ENCODE data around the gene MORF4L1. TPM values are rescaled to one million over a fixed set of nuclear protein-coding genes. Genes with fewer than 3 reads are reported as not detected.

The MORF4L1 gene
- total RNA-seq, 2 donors from 2014 or later, result 170 TPM

DNA sequence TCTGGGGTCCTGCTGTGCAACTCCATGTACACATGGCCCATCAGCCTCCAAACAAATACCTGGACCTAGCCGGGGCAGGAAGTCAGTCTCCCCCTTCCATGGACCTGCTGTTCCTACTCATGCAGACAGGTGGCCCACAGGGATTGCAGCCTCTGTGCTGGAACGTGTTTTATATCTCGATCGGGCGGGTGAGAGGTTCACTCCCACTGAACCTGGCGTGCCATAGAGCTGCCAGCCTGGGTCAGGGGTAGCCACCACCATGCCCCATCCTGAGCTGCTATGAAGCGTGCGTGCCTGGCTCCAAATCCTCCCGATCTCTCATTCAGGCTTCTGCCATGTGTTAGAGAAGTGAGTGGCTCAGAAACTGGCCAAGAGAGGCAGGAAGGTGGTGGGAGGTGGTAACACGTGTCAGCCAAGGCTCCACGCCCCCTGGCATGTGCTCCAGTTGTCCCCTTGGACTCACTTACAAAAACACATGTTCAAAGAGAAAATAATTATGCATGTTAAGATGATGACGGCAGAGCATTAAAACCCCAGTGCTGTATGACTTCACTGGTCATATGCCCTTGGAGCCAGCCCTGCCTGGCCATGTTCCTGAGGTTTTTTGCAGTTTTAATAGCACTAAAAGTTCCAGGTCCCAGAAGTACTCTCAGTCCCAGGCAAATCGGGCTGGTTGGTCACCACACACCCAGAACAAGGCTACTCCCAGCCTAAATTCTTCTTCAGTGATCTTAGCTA is 41.5 kb downstream of the MORF4L1 start:
- peaks cover 2 to 17% of the 10 kb centered on the region in 2 donors for H3K36me3 Mint-ChIP-seq (ENCODE audit: insufficient read depth in 2 of 2)
- H3K9me3 Mint-ChIP-seq, result no peaks in the 10 kb centered on the region
- no peak overlapping the region for H3K4me3 Mint-ChIP-seq
- DNase-seq (no peak), ATAC-seq (replicated peaks in 1 of 2) (no peak)
- no peak overlapping the region for H3K27ac Mint-ChIP-seq
- H3K27me3 Mint-ChIP-seq (ENCODE audit: low read depth), result no peaks in the 10 kb centered on the region
- H3K4me1 Mint-ChIP-seq (ENCODE audit: low read depth), result peaks cover 14% of the 10 kb centered on the region

DNA sequence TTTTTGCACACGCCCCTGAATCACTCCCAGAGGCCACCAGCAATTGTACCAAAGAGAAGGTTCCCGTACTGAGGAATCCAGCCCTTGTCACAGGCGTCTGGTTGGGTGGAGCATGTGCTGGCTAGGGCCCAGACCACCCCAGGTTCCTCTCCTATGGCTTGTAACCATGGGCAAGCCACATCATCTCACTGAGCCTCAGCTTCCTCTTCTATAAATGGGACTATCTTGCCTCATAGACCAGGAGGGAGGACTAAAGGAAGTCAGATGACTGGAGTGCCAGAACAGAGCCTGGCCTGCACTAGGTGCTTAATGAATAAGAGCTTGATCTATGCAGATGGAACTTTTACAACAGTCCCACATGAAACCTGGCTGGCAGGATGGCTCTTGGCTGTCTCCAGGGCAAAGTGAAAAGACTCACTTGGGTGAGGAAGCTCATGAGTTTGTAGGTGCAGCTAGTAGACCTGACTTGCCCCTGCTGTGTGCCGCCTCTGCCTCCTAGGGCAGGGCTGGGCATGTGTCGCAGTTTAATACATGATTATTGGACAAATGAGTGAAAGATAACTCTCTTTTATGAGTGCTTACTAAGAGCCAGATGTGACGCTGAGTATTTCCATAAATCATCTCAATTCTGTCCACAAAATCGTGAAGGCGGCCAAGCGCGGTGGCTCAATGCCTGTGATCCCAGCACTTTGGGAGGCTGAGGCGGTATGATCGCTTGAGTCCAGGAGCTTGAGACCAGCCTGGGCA is 42.8 kb downstream of the MORF4L1 start:
- Mint-ChIP-seq H3K4me3 (no peak overlapping the region), H3K27ac (no peak overlapping the region), H3K9me3 (no peaks in the 10 kb centered on the region), H3K27me3 (ENCODE audit: low read depth) (no peaks in the 10 kb centered on the region), H3K36me3 (ENCODE audit: insufficient read depth in 2 of 2) (peaks cover 0 to 10% of the 10 kb centered on the region in 2 donors), H3K4me1 (ENCODE audit: low read depth) (peaks cover 1% of the 10 kb centered on the region)
- ATAC-seq (replicated peaks in 1 of 2) (no peak), DNase-seq (no peak)

DNA sequence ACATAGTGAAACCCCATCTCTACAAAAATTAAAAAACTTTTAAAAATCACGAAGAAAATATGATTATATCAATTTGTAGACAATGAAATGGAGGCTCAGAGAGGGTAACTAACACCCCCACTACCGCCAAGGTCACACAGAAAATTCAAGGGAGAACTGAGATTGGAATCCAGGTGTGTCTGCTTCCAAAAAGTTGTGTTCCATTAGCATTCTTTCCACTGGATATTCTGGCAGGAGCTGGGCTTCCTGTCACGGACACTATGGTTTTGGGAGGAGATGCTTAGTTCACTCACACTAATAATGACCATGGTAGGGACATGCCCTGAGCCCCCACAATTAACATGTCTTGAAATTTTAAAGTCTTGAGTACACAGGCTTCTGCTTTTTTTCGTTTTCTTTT is 43.4 kb downstream of the MORF4L1 start:
- Mint-ChIP-seq H3K4me1 (ENCODE audit: low read depth) (no peaks in the 10 kb centered on the region), H3K27me3 (ENCODE audit: low read depth) (no peaks in the 10 kb centered on the region), H3K9me3 (no peaks in the 10 kb centered on the region), H3K36me3 (ENCODE audit: insufficient read depth in 2 of 2) (peaks cover 0 to 10% of the 10 kb centered on the region in 2 donors), H3K4me3 (no peak overlapping the region), H3K27ac (no peak overlapping the region)
- DNase-seq, result no peak
- no peak for ATAC-seq (replicated peaks in 1 of 2)

GRCh38 chr15:78917888-78918287 is 45.2 kb downstream of the MORF4L1 start:
- peaks cover 0 to 13% of the 10 kb centered on the region in 2 donors for H3K36me3 Mint-ChIP-seq (ENCODE audit: insufficient read depth in 2 of 2)
- H3K27ac Mint-ChIP-seq, result no peak overlapping the region
- H3K27me3 Mint-ChIP-seq (ENCODE audit: low read depth), result no peaks in the 10 kb centered on the region

GRCh38 chr15:78921517-78921916 is 48.8 kb downstream of the MORF4L1 start:
- Mint-ChIP-seq H3K27ac (no peak overlapping the region), H3K27me3 (ENCODE audit: low read depth) (no peaks in the 10 kb centered on the region), H3K4me3 (no peak overlapping the region), H3K4me1 (ENCODE audit: low read depth) (no peaks in the 10 kb centered on the region), H3K36me3 (ENCODE audit: insufficient read depth in 2 of 2) (peaks cover 0 to 13% of the 10 kb centered on the region in 2 donors), H3K9me3 (no peaks in the 10 kb centered on the region)
- no peak for DNase-seq
- no peak for ATAC-seq (replicated peaks in 1 of 2)

More at GRCh38 chr15:78917888-78918287, 45.2 kb downstream of the MORF4L1 start:
- DNase-seq, result no peak
- Mint-ChIP-seq H3K9me3 (no peaks in the 10 kb centered on the region), H3K4me1 (ENCODE audit: low read depth) (no peaks in the 10 kb centered on the region), H3K4me3 (no peak overlapping the region)
- no peak for ATAC-seq (replicated peaks in 1 of 2)

DNA sequence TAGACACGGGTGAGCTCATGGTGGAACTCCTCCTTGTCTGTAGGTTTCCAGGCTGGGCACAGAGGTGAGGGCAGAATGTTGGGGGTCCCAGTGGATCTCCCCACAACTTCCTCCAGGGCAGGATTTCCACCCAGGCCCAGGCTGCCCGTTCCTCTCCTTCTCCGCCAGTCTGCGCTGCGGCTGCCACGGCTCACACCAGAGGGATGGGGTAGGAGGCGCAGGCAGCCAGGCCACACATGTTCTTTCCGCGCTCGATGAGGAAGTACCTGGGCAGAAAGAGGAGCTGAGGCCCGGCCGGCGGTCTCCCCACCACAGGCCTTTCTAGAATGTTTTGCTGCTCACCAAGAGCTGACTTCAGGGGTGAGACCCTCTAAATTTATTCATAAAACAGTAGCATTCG is 49.2 kb downstream of the MORF4L1 start:
- Mint-ChIP-seq H3K4me3 (no peak overlapping the region), H3K27ac (no peak overlapping the region), H3K4me1 (ENCODE audit: low read depth) (no peaks in the 10 kb centered on the region), H3K27me3 (ENCODE audit: low read depth) (no peaks in the 10 kb centered on the region), H3K9me3 (no peaks in the 10 kb centered on the region), H3K36me3 (ENCODE audit: insufficient read depth in 2 of 2) (peaks cover 0 to 13% of the 10 kb centered on the region in 2 donors)
- ATAC-seq (replicated peaks in 1 of 2) (no peak), DNase-seq (no peak)

- no peaks in the 10 kb centered on the region for H3K4me1 Mint-ChIP-seq (ENCODE audit: low read depth)
Measured at GRCh38 chr15:78922527-78922926, 49.8 kb downstream of the MORF4L1 start.

GRCh38 chr15:78923015-78923414 is 50.3 kb downstream of the MORF4L1 start:
- H3K27ac Mint-ChIP-seq, result no peak overlapping the region
- DNase-seq (no peak), ATAC-seq (replicated peaks in 1 of 2) (no peak)
- no peaks in the 10 kb centered on the region for H3K4me1 Mint-ChIP-seq (ENCODE audit: low read depth)
- H3K4me3 Mint-ChIP-seq, result no peak overlapping the region
- peaks cover 0 to 10% of the 10 kb centered on the region in 2 donors for H3K36me3 Mint-ChIP-seq (ENCODE audit: insufficient read depth in 2 of 2)
- no peaks in the 10 kb centered on the region for H3K27me3 Mint-ChIP-seq (ENCODE audit: low read depth)
- H3K9me3 Mint-ChIP-seq, result no peaks in the 10 kb centered on the region

More at GRCh38 chr15:78922527-78922926, 49.8 kb downstream of the MORF4L1 start:
- Mint-ChIP-seq H3K9me3 (no peaks in the 10 kb centered on the region), H3K4me3 (no peak overlapping the region), H3K27me3 (ENCODE audit: low read depth) (no peaks in the 10 kb centered on the region), H3K27ac (no peak overlapping the region), H3K36me3 (ENCODE audit: insufficient read depth in 2 of 2) (peaks cover 0 to 12% of the 10 kb centered on the region in 2 donors)
- ATAC-seq (replicated peaks in 1 of 2), result no peak
- no peak for DNase-seq

- no peaks in the 10 kb centered on the region for H3K9me3 Mint-ChIP-seq
- H3K4me3 Mint-ChIP-seq, result no peak overlapping the region
- DNase-seq (no peak), ATAC-seq (replicated peaks in 1 of 2) (no peak)
- peaks cover 0 to 10% of the 10 kb centered on the region in 2 donors for H3K36me3 Mint-ChIP-seq (ENCODE audit: insufficient read depth in 2 of 2)
- H3K27me3 Mint-ChIP-seq (ENCODE audit: low read depth), result no peaks in the 10 kb centered on the region
- H3K27ac Mint-ChIP-seq, result no peak overlapping the region
- no peaks in the 10 kb centered on the region for H3K4me1 Mint-ChIP-seq (ENCODE audit: low read depth)
Measured at GRCh38 chr15:78923480-78924360, 51.0 kb downstream of the MORF4L1 start.

GRCh38 chr15:78925076-78925624 is 52.5 kb downstream of the MORF4L1 start:
- no peak overlapping the region for H3K27ac Mint-ChIP-seq
- no peaks in the 10 kb centered on the region for H3K4me1 Mint-ChIP-seq (ENCODE audit: low read depth)
- DNase-seq (no peak), ATAC-seq (replicated peaks in 1 of 2) (peak in 1 of 2 donors; percentile 4)
- H3K36me3 Mint-ChIP-seq (ENCODE audit: insufficient read depth in 2 of 2), result peaks cover 0 to 10% of the 10 kb centered on the region in 2 donors
- H3K4me3 Mint-ChIP-seq, result no peak overlapping the region
- no peaks in the 10 kb centered on the region for H3K27me3 Mint-ChIP-seq (ENCODE audit: low read depth)
- no peaks in the 10 kb centered on the region for H3K9me3 Mint-ChIP-seq

DNA sequence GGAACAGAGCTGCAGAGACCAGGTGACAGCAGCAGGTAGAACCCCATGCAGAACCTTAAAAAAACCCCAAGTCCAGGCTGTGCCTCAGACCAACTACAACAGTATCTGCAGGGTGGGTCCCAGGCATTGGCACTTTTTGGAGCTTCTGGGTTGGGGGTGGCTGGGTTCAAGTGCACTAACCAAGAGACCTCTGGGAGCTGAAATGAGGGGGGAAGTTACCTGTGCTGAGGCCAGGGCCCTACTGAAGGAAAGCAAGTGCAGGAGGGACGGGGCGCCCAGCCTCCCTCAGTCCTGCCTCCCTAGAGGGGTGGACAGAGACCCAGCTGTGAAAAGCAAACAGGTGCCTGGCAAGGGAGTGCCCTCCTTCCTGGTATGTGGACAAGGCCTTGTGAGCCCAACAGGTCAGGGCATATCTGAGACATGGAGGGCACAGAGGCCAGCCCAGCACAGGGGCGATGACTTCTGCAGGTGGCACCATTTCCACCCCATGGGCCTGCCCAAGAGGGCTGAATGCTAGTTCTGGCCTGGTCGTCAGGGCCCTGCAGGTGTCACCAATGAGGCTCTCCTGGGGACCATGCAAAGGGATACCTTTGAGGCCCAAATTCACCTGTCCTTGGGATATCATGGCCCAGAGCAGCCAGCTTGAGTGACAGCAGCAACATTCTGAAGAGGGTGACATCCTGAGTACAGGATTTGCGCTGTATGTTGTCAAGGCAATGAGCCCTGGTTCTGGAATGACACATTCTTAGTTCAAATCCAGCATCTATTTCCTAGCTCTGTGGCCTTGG is 53.5 kb downstream of the MORF4L1 start:
- DNase-seq (no peak), ATAC-seq (replicated peaks in 1 of 2) (no peak)
- Mint-ChIP-seq H3K36me3 (ENCODE audit: insufficient read depth in 2 of 2) (peaks cover 0 to 9% of the 10 kb centered on the region in 2 donors), H3K27me3 (ENCODE audit: low read depth) (no peaks in the 10 kb centered on the region), H3K4me3 (no peak overlapping the region), H3K4me1 (ENCODE audit: low read depth) (no peaks in the 10 kb centered on the region), H3K9me3 (no peaks in the 10 kb centered on the region), H3K27ac (no peak overlapping the region)
